ENCODE data around the gene HAUS3.
"Not testable (repeated sequence)": the region's sequence is repeated elsewhere in the genome, so short reads cannot be mapped to it uniquely, and the experiment has no call there.

The HAUS3 gene

GRCh38 chr4:2220016-2220630, 21.8 kb downstream of the HAUS3 start:
- peak; percentile 54 for DNase-seq (ENCODE audit: low spot score)

- no peak for DNase-seq (ENCODE audit: low spot score)
These were observed 22.6 kb downstream of the HAUS3 start for GRCh38 chr4:2219233-2219760.

GRCh38 chr4:2218436-2218835, 23.5 kb downstream of the HAUS3 start:
- DNase-seq (ENCODE audit: low spot score), result no peak

- DNase-seq (ENCODE audit: low spot score), result no peak
These were observed 24.2 kb downstream of the HAUS3 start for GRCh38 chr4:2217726-2218125.

GRCh38 chr4:2212831-2213230, 29.1 kb downstream of the HAUS3 start:
- DNase-seq (ENCODE audit: low spot score), result no peak

GRCh38 chr4:2202789-2203188, 39.1 kb downstream of the HAUS3 start:
- DNase-seq (ENCODE audit: low spot score), result not testable (repeated sequence)

- no peak for DNase-seq (ENCODE audit: low spot score)
These were observed 47.4 kb downstream of the HAUS3 start for GRCh38 chr4:2194496-2194895.

GRCh38 chr4:2193326-2193725, 48.6 kb downstream of the HAUS3 start:
- no peak for DNase-seq (ENCODE audit: low spot score)

GRCh38 chr4:2186865-2187172, 55.1 kb downstream of the HAUS3 start:
- DNase-seq (ENCODE audit: low spot score), result no peak

GRCh38 chr4:2186133-2186864, 55.6 kb downstream of the HAUS3 start:
- peak; percentile 44 for DNase-seq (ENCODE audit: low spot score)

- DNase-seq (ENCODE audit: low spot score), result no peak
These were observed 58.5 kb downstream of the HAUS3 start for GRCh38 chr4:2183394-2183793.

GRCh38 chr4:2182994-2183393, 58.9 kb downstream of the HAUS3 start:
- no peak for DNase-seq (ENCODE audit: low spot score)

- DNase-seq (ENCODE audit: low spot score), result no peak
These were observed 61.5 kb downstream of the HAUS3 start for GRCh38 chr4:2180410-2180809.

GRCh38 chr4:2179717-2180116, 62.2 kb downstream of the HAUS3 start:
- no peak for DNase-seq (ENCODE audit: low spot score)

- DNase-seq (ENCODE audit: low spot score), result no peak
These were observed 62.9 kb downstream of the HAUS3 start for GRCh38 chr4:2178986-2179385.

Small RNAs within 50 kb of the gene (small RNA-seq; reads per million reads assigned to genes)
- gene COX6B1P5, result 0 to 0.03 reads per million in 2 experiments

All from SK-N-DZ (cell line).